NCI-H128 (cell line): ENCODE data around the gene GPR89B.
"Not testable (repeated sequence)": the region's sequence is repeated elsewhere in the genome, so short reads cannot be mapped to it uniquely, and the experiment has no call there.

ENCODE experiments used
- DNase-seq: peaks from one replicate; lab custom pipeline; 2025; ENCODE audit not compliant: unreplicated experiment; lab: John Stamatoyannopoulos, UW

GPR89B gene

GRCh38 chr1:148027004-148027403 is 98.8 kb downstream of the GPR89B start:
- DNase-seq, result not testable (repeated sequence)

GRCh38 chr1:148032247-148032646 is 104.0 kb downstream of the GPR89B start:
- not testable (repeated sequence) for DNase-seq

GRCh38 chr1:148032690-148033089 is 104.5 kb downstream of the GPR89B start:
- not testable (repeated sequence) for DNase-seq

GRCh38 chr1:148033147-148033546 is 104.9 kb downstream of the GPR89B start:
- DNase-seq, result not testable (repeated sequence)

- not testable (repeated sequence) for DNase-seq
Observed at GRCh38 chr1:148037850-148038461, 109.7 kb downstream of the GPR89B start.

- peak; percentile 1 for DNase-seq
Observed at GRCh38 chr1:148038462-148039333, 110.5 kb downstream of the GPR89B start.
